HG03060 (cell line): ENCODE data around the gene FGF14.

Experiments used
- ATAC-seq: cut with Tn5 transposase; IDR thresholded peaks from one replicate; pipeline ENCODE4 v1.9.1; 2021; ENCODE audit warnings: low read depth, moderate number of reproducible peaks; ENCODE audit not compliant: unreplicated experiment

FGF14 gene

DNA sequence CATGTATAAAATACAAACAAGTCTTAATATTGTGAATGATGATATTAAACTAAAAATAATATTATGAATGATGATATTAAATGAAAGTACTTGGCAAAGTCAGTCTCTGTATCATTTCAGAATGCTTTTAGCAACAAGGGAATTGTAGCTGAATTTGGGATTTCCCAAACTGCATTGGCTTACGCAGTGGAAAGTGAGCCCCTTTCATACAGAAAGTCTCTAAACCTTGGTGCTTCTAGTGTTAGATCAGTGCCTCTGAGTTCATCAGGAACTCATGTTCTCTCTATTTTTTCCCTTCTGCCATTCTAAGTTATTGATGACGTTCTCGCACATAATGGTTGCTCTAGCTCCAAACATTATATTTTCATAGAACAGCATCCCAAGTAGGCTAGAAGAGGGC, 649.4 kb downstream of the FGF14 start:
- no peak for ATAC-seq

DNA sequence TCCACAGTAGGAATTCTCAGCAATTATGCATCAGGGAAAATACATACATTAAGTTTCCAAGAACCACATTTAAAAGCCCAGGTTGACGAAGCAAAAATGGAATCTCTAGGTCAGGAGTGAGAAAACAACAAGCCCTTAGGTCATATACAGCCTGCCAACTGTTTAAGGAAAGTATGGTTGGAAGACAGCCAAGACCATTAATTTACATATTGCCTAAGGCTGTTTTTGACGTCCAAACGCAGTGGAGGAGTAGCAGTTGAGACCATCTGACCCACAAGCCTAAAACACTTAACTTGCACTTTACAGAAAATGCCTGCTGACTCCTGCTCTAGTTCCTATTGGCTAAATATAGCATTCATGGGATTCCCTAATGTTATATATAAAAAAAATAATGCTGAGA, 650.4 kb downstream of the FGF14 start:
- peak; percentile 63 for ATAC-seq

DNA sequence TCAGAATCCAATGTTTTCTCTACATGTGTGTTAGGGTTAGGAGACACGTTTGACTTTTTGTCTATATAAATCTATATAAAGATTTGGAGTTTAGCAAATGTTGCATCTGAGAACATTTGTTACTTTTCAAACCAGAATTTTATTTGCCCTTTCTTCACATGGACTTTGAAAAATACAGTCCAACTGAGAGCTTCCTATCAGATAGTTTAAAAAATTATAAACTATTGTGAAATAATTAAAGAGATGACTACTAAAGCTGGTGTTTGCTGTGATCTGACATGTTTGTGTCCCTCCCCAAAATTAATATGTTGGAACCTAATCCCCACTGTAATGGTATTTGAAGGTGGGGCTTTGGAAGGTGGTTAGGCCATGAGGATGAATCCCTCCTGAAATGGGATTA, 652.3 kb downstream of the FGF14 start:
- ATAC-seq = no peak

- ATAC-seq = no peak
Measured at GRCh38 chr13:101747039-101747438, 654.8 kb downstream of the FGF14 start.

DNA sequence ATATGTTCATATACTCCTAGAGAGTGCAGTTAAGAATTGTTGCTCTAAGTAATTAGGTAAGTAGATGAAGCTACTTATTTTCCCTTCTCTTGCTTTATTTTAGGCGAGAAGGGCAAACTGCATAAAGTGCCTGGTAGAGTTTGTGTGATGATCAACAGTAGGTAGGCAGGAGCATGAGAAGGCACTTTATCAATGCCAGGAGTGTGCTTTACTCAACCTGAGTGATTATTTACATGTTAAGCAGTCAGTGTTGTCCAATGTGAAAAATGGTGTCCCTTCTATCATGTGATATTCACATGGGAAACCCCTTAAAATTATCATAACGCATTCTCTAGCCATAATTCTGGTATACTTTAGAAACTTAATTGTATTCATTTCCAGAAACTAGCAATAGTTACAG, 655.3 kb downstream of the FGF14 start:
- ATAC-seq = no peak

- ATAC-seq = peak; percentile 97
Measured at GRCh38 chr13:101739382-101740178, 662.3 kb downstream of the FGF14 start.

- no peak for ATAC-seq
Measured at GRCh38 chr13:101738336-101738735, 663.5 kb downstream of the FGF14 start.

DNA sequence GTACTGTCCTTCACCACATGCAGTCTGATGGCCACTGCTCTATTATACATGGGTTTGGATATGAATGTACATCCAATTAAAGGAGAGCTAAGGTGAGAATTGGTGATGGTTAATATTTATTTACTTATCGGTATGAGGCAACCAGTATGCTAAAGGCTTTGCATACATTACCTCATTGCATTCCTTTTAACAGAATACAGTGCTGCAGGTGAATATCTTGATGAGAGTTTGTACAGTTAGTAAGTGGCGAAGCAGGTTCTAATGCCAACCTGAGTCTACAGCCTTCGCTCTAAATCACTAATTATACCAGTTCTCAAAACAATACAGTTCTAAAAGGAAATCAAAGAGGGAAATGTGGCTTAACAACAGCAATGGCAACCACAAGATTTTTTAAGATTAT, 665.3 kb downstream of the FGF14 start:
- no peak for ATAC-seq

- no peak for ATAC-seq
Measured at GRCh38 chr13:101730420-101731000, 671.3 kb downstream of the FGF14 start.

DNA sequence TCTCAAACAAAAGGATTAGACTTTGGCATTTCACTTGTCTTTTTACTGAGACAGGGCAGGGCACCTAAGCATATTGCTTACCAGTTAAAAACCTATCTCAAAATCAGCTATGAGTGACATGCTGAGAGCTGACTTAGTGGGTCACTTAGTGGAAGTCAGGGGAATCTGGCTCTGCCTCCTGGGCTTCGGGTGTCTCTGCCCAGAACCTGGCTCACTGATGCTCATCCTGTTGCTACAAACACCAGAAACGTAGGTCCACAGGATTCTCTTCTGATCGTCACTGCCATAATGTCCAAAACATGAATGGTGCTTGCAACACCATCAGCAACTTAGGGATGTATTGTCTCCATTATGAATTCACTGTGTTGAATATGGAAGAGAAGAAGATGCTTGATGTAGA, 673.2 kb downstream of the FGF14 start:
- ATAC-seq = no peak

GRCh38 chr13:101728021-101728420, 673.8 kb downstream of the FGF14 start:
- ATAC-seq = no peak

DNA sequence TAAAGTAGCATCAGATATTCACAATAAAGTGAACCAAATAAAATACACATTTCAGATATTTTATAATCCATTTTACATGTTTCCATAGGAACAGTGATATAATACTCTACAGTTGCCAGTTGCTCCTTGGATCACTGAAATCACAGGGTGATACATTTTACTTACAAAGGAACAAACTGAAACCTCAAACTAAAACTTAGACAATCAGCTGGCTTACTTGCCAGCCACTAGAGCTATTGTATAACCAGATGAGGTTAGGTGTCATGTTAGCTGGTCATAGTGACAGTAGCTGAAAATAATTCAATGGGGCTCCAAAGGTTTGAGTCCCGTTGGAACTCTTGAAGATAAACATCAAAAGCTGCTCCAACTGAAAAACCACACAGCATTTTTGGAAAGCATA, 674.7 kb downstream of the FGF14 start:
- ATAC-seq = no peak

DNA sequence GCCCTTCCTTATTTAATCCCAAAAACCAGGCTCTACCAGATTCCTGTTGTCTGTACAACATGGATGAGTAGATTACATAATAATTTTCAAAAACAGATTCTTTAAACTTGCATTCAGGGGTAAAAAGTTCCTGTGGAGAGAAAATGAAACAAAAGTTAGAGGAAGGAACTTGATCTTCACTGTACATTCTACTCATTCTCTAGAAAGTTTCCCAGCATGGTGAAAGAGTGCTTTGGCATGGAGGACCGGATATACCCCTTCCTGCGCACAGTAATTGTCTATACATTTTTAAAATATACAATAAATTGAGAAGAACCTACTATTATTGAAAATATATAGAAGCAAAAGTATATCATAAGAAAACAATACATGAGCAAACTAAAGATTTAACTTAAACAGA, 675.2 kb downstream of the FGF14 start:
- ATAC-seq = no peak

GRCh38 chr13:101718496-101718895, 683.4 kb downstream of the FGF14 start:
- ATAC-seq = no peak

DNA sequence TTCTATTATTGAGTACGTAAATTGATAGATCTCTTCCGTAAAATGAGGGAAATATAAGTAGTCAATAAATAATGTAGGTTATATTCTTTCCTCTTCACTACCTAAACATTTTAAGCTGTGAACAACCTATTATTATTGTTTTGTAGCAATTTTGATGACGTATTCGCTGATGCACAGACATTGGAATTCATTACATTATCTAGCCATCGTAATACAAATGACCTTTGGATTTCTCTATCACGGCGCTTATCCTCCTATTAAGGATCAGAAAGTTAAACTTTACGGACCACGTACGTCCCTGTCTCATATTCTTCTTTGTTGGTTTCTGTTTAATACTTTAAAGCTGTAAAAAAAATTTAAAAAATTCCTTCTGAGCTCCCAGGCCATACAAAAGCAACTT, 684.5 kb downstream of the FGF14 start:
- no peak for ATAC-seq

GRCh38 chr13:101714195-101714594, 687.7 kb downstream of the FGF14 start:
- ATAC-seq = no peak

- ATAC-seq = no peak
Measured at GRCh38 chr13:101712026-101712348, 689.9 kb downstream of the FGF14 start.

DNA sequence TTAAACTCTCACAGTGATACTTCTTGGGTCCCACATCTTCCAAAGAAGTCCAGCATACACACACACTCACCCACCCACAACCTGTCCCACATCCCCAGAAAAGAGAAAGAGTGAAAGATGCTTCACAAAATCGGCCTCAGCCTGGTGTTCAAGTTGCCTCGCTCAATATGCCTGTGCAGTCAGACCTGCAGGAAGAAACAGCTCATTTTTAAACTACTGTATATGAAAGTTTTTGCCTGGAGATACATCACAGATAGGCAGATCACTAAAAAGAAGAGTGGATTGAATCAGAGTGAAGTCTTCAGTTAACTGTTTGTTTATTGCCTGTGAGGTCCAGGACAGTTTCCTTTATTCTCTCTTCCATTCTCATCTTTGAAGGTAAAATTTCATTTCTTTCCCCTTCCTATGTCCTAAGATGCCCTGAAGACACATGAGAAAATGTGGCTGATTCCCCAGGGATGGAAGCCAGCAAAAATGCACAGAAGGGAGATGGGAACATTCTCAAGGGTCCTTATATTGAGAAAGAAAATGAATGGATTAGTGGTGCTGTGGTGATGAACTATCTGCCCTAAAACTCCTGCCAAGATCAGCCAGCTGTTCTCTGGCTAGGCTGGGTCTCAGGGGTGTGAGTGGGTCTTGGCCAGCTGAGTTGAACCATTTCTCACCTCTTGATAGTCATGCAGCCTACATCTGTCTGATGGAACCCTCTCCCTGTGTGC, 690.4 kb downstream of the FGF14 start:
- ATAC-seq = no peak

DNA sequence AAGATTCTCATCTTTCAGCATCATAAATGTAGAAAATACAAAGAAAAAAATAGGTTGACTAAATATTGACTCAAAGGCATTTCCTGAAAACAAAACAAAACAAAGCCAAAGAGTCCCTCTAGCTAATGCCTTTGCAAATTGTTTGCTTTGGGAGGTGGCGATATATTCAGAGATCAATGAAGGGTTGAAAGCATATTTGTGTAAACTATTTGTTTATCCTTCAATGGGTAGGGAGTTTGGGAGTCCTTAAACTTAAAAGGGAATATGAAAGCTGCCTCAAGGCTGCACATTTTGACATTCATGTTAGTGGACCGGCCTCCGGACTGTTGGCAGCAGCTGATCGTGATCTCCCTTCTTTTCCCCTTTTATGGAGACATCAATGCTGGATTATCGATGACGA, 691.9 kb downstream of the FGF14 start:
- no peak for ATAC-seq

GRCh38 chr13:101708115-101708514, 693.7 kb downstream of the FGF14 start:
- no peak for ATAC-seq

DNA sequence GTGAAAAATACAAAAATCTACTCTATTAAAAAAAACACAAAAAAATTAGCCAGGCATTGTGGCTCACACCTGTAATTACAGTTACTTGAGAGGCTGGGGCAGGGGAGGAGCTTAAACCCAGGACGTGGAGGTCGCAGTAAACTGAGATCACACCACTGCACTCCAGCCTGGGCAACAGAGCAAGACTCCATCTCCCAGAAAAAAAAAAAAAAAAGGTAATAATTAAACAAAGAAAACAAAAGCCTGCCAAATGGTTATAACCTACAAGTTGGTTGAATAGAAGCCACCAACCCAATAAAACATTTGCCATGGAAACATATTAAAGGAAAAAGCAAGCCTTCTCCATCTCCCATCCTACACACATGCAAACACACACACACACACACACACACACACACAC, 694.2 kb downstream of the FGF14 start:
- no peak for ATAC-seq

DNA sequence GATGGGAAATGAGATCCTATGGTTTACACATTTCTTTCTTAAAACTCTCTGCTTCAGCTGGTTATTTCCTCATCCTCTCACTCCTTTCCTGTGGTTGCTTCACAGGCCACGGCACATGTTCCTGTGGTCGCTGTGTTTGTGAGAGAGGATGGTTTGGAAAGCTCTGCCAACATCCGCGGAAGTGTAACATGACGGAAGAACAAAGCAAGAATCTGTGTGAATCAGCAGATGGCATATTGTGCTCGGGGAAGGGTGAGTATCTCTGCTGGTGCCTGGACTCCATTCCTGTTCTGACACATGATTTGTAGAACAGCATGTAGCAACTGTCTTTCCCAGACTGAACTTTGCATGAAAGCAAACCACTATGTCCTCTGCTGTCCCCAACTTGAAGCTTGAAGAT, 695.2 kb downstream of the FGF14 start:
- ATAC-seq = no peak
